Erythroblast (primary cell): ENCODE measurements around the gene SAFB.

Experiments used
- GATA1 ChIP-seq: IDR thresholded peaks from 2 replicates; pipeline ENCODE4 v1.6.1; 2011; ENCODE audit warnings: low read depth, mild to moderate bottlenecking, control low read depth, low read length, moderate library complexity
- POLR2A ChIP-seq: IDR thresholded peaks from 2 replicates; pipeline ENCODE4 v1.6.1; 2011; ENCODE audit warnings: mild to moderate bottlenecking, low read length

DNA sequence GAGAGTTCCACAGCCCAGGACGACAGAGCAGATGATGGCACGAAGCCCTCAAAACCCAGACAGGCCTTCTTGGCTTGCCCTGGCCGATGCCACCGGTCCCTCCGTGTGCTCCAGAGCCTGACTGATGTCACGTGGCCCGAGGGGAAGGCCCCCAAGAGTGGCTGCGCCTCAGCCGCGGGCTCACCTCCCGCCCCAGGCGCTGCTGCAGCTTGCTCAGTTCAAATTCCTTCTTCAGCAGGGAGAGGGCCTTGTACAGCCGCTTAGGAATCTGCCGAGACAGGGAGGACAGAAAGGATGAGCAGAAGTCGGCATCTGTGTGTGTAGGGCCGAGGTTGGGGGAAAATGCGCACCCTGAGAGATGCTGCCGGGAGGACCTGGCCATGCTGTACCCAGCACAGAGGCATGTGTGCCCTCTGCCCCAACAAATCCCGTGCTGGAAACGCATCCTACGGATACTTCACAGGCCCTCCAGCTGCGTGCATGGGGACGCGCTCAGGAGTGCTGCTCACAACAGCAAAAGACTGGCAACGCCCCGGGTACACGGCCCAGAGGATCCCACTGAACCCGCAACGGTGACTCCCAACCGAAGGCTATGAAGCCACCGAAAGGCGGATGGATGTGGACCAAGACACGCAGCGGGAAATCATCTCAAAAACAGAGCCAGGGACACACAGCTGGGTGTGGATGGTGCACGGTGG lies 84.1 kb downstream of the SAFB start:
- TF ChIP-seq POLR2A (no peak), GATA1 (no peak)
